ENCODE data around the gene SYNDIG1. TPM values are rescaled to one million over a fixed set of nuclear protein-coding genes. Genes with fewer than 3 reads are reported as not detected.
"Not testable (repeated sequence)": the region's sequence is repeated elsewhere in the genome, so short reads cannot be mapped to it uniquely, and the experiment has no call there.

SYNDIG1 gene
- total and polyA plus RNA-seq, 4 donors: 0.20 to 5.0 (median 0.63) TPM

DNA sequence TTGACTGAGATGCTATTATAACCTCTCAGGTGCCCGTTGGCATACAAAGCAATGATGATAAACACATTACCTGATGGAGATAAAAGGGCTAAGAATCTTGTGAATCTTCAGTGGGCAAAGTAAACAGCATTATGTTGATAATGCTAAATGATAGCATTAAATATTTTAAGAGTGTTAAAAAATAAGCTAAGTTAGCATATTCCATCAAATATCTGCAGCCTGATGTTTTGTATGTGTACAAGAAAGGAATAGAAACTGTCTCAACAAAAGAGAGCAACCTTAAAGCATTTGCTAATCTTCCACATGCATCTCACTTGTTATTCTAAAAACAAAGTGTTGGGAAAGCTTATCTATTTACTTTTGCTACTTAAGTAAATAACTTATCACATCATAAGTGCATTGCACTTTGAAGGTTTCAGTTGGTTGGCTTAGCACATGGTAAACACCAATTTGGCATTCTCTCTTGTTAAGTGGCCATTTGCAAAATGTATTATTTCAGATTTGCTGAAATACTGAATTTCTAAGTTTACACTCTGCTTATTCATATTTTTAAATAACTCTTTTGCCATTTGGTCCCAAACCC is 151.6 kb downstream of the SYNDIG1 start:
- H3K36me3 ChIP-seq (ENCODE audit: control insufficient read depth in 4 of 4, insufficient read depth in 4 of 4, low read length in 4 of 4): no peaks in the 10 kb centered on the region
- H3K4me3 ChIP-seq: no peak overlapping the region
- no peaks in the 10 kb centered on the region for H3K27me3 ChIP-seq (ENCODE audit: control insufficient read depth in 3 of 3, insufficient read depth in 3 of 3, low read length in 2 of 3)
- 81 to 84% methylated on average over 1 of the region's 1 CpG for WGBS, 2 donors
- DNase-seq: peak in 1 of 3 donors; percentile 24
- peaks cover 0 to 19% (median 1%) of the 10 kb centered on the region in 5 donors for H3K4me1 ChIP-seq (ENCODE audit: control insufficient read depth in 5 of 5, insufficient read depth in 5 of 5, low read length in 5 of 5)
- H3K9ac ChIP-seq (ENCODE audit: insufficient read depth in 1 of 2, low read length in 2 of 2): no peak overlapping the region
- no peak for TF ChIP-seq CTCF (IDR thresholded peaks at IDR 0.05; ENCODE audit: control extremely low read depth, extremely low read depth)
- H3K27ac ChIP-seq (ENCODE audit: low read depth in 1 of 2, low read length in 1 of 2): no peak overlapping the region
- H3K9me3 ChIP-seq (ENCODE audit: control insufficient read depth in 4 of 4, insufficient read depth in 3 of 4, low read length in 3 of 4): peaks cover 0 to 2% (median 0%) of the 10 kb centered on the region in 4 donors
- no peak for ATAC-seq (ENCODE audit: insufficient read depth, low FRiP score)

- ATAC-seq (ENCODE audit: insufficient read depth, low FRiP score) (no peak), DNase-seq (no peak)
- Histone ChIP-seq H3K4me1 (ENCODE audit: control insufficient read depth in 5 of 5, insufficient read depth in 5 of 5, low read length in 5 of 5) (peaks cover 0 to 19% (median 1%) of the 10 kb centered on the region in 5 donors), H3K36me3 (ENCODE audit: control insufficient read depth in 4 of 4, insufficient read depth in 4 of 4, low read length in 4 of 4) (no peaks in the 10 kb centered on the region), H3K27ac (ENCODE audit: low read depth in 1 of 2, low read length in 1 of 2) (no peak overlapping the region), H3K4me3 (no peak overlapping the region), H3K27me3 (ENCODE audit: control insufficient read depth in 3 of 3, insufficient read depth in 3 of 3, low read length in 2 of 3) (no peaks in the 10 kb centered on the region), H3K9me3 (ENCODE audit: control insufficient read depth in 4 of 4, insufficient read depth in 3 of 4, low read length in 3 of 4) (peaks cover 0 to 1% (median 0%) of the 10 kb centered on the region in 4 donors), H3K9ac (ENCODE audit: insufficient read depth in 1 of 2, low read length in 2 of 2) (no peak overlapping the region)
- WGBS, 2 donors: 68 to 83% methylated on average over 3 of the region's 3 CpGs
- no peak for TF ChIP-seq CTCF (IDR thresholded peaks at IDR 0.05; ENCODE audit: control extremely low read depth, extremely low read depth)
These were observed 153.4 kb downstream of the SYNDIG1 start for GRCh38 chr20:24622856-24623255.

DNA sequence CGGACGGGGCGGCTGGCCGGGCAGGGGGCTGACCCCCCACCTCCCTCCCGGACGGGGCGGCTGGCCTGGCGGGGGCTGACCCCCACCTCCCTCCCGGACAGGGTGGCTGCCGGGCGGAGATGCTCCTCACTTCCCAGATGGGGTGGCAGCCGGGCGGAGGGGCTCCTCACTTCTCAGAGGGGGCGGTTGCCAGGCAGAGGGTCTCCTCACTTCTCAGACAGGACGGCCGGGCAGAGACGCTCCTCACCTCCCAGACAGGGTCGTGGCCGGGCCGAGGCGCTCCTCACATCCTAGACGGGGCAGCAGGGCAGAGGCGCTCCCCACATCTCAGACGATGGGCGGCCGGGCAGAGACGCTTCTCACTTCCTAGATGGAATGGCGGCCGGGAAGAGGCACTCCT is 156.7 kb downstream of the SYNDIG1 start:
- H3K36me3 ChIP-seq (ENCODE audit: control insufficient read depth in 4 of 4, insufficient read depth in 4 of 4, low read length in 4 of 4); ATAC-seq (ENCODE audit: insufficient read depth, low FRiP score); DNase-seq; H3K4me3 ChIP-seq; H3K9ac ChIP-seq (ENCODE audit: insufficient read depth in 1 of 2, low read length in 2 of 2); H3K27ac ChIP-seq (ENCODE audit: low read depth in 1 of 2, low read length in 1 of 2); H3K4me1 ChIP-seq (ENCODE audit: control insufficient read depth in 5 of 5, insufficient read depth in 5 of 5, low read length in 5 of 5); H3K9me3 ChIP-seq (ENCODE audit: control insufficient read depth in 4 of 4, insufficient read depth in 3 of 4, low read length in 3 of 4); H3K27me3 ChIP-seq (ENCODE audit: control insufficient read depth in 3 of 3, insufficient read depth in 3 of 3, low read length in 2 of 3): not testable (repeated sequence)
- 96 to 98% methylated on average over 9 to 24 of the region's 29 CpGs for WGBS, 2 donors

GRCh38 chr20:24627291-24627690 is 157.9 kb downstream of the SYNDIG1 start:
- no peak for DNase-seq
- 80 to 86% methylated on average over 6 of the region's 6 CpGs for WGBS, 2 donors

More at GRCh38 chr20:24627291-24627690, 157.9 kb downstream of the SYNDIG1 start:
- H3K27me3 ChIP-seq (ENCODE audit: control insufficient read depth in 3 of 3, insufficient read depth in 3 of 3, low read length in 2 of 3): no peaks in the 10 kb centered on the region
- no peak overlapping the region for H3K27ac ChIP-seq (ENCODE audit: low read depth in 1 of 2, low read length in 1 of 2)
- H3K4me3 ChIP-seq: no peak overlapping the region
- no peak for TF ChIP-seq CTCF (IDR thresholded peaks at IDR 0.05; ENCODE audit: control extremely low read depth, extremely low read depth)
- no peak for ATAC-seq (ENCODE audit: insufficient read depth, low FRiP score)
- H3K9me3 ChIP-seq (ENCODE audit: control insufficient read depth in 4 of 4, insufficient read depth in 3 of 4, low read length in 3 of 4): peaks cover 0 to 1% (median 0%) of the 10 kb centered on the region in 4 donors
- no peaks in the 10 kb centered on the region for H3K36me3 ChIP-seq (ENCODE audit: control insufficient read depth in 4 of 4, insufficient read depth in 4 of 4, low read length in 4 of 4)
- H3K4me1 ChIP-seq (ENCODE audit: control insufficient read depth in 5 of 5, insufficient read depth in 5 of 5, low read length in 5 of 5): peaks cover 0 to 8% (median 3%) of the 10 kb centered on the region in 5 donors
- no peak overlapping the region for H3K9ac ChIP-seq (ENCODE audit: insufficient read depth in 1 of 2, low read length in 2 of 2)

All from lung (tissue), 12 donors.